Upper lobe of left lung (tissue), 6 donors: ENCODE data around the gene RAP1A. TPM values are rescaled to one million over a fixed set of nuclear protein-coding genes. Genes with fewer than 3 reads are reported as not detected.

Source experiments
- ATAC-seq, 2 donors: fragments of 200-7000 bp; cut with Tn5 transposase; one replicate each; pipeline ENCODE4 v1.9.1; 2022; ENCODE audit warnings: mild to moderate bottlenecking in 2 of 2, moderate library complexity in 2 of 2; ENCODE audit not compliant: low FRiP score in 2 of 2
- DNase-seq, 2 donors: peaks; one replicate each; pipeline ENCODE4 v3.0.0-alpha.2; 2019 to 2020
- H3K27ac ChIP-seq, 4 donors: fragments of 200-600 bp; sonication (generic); one replicate each; pipeline ENCODE4 v1.5.1; 2016 to 2019
- H3K27me3 ChIP-seq, 4 donors: fragments of 200-600 bp; sonication (generic); one replicate each; pipeline ENCODE4 v1.5.1; 2017 to 2019
- H3K36me3 ChIP-seq, 4 donors: fragments of 200-600 bp; sonication (generic); one replicate each; pipeline ENCODE4 v1.5.1; 2016 to 2019
- H3K4me1 ChIP-seq, 4 donors: fragments of 200-600 bp; sonication (generic); one replicate each; pipeline ENCODE4 v1.5.1; 2018 to 2019
- H3K4me3 ChIP-seq, 4 donors: fragments of 200-600 bp; sonication (generic); one replicate each; pipeline ENCODE4 v1.5.1; 2017 to 2019; ENCODE audit warnings: mild to moderate bottlenecking in 2 of 4, moderate library complexity in 1 of 4
- H3K9me3 ChIP-seq, 4 donors: fragments of 200-600 bp; sonication (generic); one replicate each; pipeline ENCODE4 v1.5.1; 2018 to 2019
- EP300 ChIP-seq, 4 donors: sonication (generic); formaldehyde crosslinking; IDR thresholded peaks; one replicate each; pipeline ENCODE4 v1.5.1; 2017; ENCODE audit warnings: antibody characterized with exemption in 4 of 4, control low read depth in 2 of 4
- POLR2A ChIP-seq, 4 donors: fragments of 450-650 bp; IDR thresholded peaks; one replicate each; pipeline ENCODE4 v1.5.1; 2016 to 2017; ENCODE audit warnings: antibody characterized with exemption in 4 of 4, mild to moderate bottlenecking in 2 of 4
- POLR2AphosphoS5 ChIP-seq, 2 donors: sonication (generic); formaldehyde crosslinking; IDR thresholded peaks; one replicate each; pipeline ENCODE4 v1.5.1; 2017; ENCODE audit warnings: antibody characterized with exemption in 2 of 2
- WGBS, 2 donors: methylation state at CpG; one replicate each; pipeline ENCODE4 v1.1.5; 2017 to 2018; 5-methylcytosine and 5-hydroxymethylcytosine counted together
- total RNA-seq, 6 donors: library from RNA; depleted of rRNA in 4 of 6; stranded (reverse); fragments of >200 nt in 4 of 6; gene quantifications; one replicate each; pipeline versions ENCODE4 v1.1.0 to v1.2.1, GENCODE V29; 2016 to 2021
- TF ChIP-seq, protein P1 (sequence below), 6 experiments: fragments of 450-650 bp in 4 of 6; fragments of 200-600 bp in 2 of 6; sonication (generic) in 2 of 6; IDR thresholded peaks; one replicate each; pipeline ENCODE4 v1.5.1; 2016 to 2019; ENCODE audit warnings: antibody characterized with exemption in 6 of 6
- donor health status: DM: no; HTN: no; CAD: no; lungs with moderate emphysema.
- donor health status: DM: no; HTN: yes; CAD: no; lungs with severe emphysema.

The RAP1A gene
- total RNA-seq, 6 donors from 2014 or later: 16.8 to 115 (median 82.6) TPM

DNA sequence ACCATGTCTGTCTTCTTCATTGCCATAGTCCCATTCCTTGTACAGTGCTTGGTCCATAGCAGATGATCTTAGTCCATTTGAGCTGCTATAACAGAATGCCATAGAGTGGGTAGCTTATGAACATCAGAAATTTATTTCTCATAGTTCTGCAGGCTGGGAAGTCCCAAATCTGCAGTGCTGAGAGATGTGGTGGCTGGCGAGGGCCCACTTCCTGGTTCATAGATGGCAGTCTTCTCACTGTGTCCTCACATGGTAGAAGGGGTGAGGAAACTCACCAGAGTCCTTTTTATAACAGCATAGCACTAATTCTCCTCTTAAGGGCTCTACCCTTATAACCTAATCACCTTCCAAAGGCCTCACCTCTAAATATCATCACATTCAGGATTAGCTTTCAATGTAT, 23.1 kb upstream of the RAP1A start:
- ATAC-seq (no peak), DNase-seq (peak in 1 of 2 donors; percentile 72)
- Histone ChIP-seq H3K27me3 (no peaks in the 10 kb centered on the region), H3K9me3 (no peaks in the 10 kb centered on the region), H3K4me3 (no peak overlapping the region), H3K36me3 (no peaks in the 10 kb centered on the region), H3K27ac (peak overlapping the region in 3 of 4 donors; percentile 18 to 57 (median 42)), H3K4me1 (peaks cover 44 to 72% (median 62%) of the 10 kb centered on the region in 4 donors)
- TF ChIP-seq POLR2A (IDR thresholded peaks at IDR 0.05) (no peak), EP300 (IDR thresholded peaks at IDR 0.05) (no peak), POLR2AphosphoS5 (IDR thresholded peaks at IDR 0.05) (no peak)
- TF ChIP-seq, protein P1, sequence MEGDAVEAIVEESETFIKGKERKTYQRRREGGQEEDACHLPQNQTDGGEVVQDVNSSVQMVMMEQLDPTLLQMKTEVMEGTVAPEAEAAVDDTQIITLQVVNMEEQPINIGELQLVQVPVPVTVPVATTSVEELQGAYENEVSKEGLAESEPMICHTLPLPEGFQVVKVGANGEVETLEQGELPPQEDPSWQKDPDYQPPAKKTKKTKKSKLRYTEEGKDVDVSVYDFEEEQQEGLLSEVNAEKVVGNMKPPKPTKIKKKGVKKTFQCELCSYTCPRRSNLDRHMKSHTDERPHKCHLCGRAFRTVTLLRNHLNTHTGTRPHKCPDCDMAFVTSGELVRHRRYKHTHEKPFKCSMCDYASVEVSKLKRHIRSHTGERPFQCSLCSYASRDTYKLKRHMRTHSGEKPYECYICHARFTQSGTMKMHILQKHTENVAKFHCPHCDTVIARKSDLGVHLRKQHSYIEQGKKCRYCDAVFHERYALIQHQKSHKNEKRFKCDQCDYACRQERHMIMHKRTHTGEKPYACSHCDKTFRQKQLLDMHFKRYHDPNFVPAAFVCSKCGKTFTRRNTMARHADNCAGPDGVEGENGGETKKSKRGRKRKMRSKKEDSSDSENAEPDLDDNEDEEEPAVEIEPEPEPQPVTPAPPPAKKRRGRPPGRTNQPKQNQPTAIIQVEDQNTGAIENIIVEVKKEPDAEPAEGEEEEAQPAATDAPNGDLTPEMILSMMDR (IDR thresholded peaks at IDR 0.05): no peak
- WGBS, 2 donors: 64 to 79% methylated on average over 1 of the region's 1 CpG

DNA sequence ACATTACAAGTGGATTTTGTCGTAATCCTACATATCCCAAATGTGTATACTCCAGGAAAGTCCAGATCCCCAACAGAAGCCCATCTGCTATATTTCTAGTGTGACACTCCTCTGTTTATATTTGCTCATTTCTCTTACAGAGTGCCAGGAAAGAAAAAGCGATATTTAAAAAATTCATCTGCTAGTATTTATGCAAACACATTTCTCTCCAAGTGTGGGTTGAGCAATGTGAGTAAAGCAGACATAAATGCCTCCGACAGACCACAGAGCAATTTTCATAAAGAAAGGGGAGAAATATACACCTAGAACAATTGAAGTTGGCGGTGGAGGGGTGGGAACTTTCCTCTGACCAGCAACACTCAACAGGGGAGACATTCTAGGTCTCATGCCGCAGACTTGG, 22.2 kb upstream of the RAP1A start:
- Histone ChIP-seq H3K4me1 (peaks cover 35 to 67% (median 54%) of the 10 kb centered on the region in 4 donors), H3K4me3 (no peak overlapping the region), H3K27ac (peak overlapping the region in 3 of 4 donors; percentile 42 to 63 (median 57)), H3K9me3 (no peaks in the 10 kb centered on the region), H3K27me3 (no peaks in the 10 kb centered on the region), H3K36me3 (no peaks in the 10 kb centered on the region)
- TF ChIP-seq EP300 (IDR thresholded peaks at IDR 0.05) (no peak), POLR2A (IDR thresholded peaks at IDR 0.05) (no peak), POLR2AphosphoS5 (IDR thresholded peaks at IDR 0.05) (no peak)
- TF ChIP-seq, protein P1 (IDR thresholded peaks at IDR 0.05): no peak
- 50 to 57% methylated on average over 5 of the region's 5 CpGs for WGBS, 2 donors
- ATAC-seq (no peak), DNase-seq (no peak)

DNA sequence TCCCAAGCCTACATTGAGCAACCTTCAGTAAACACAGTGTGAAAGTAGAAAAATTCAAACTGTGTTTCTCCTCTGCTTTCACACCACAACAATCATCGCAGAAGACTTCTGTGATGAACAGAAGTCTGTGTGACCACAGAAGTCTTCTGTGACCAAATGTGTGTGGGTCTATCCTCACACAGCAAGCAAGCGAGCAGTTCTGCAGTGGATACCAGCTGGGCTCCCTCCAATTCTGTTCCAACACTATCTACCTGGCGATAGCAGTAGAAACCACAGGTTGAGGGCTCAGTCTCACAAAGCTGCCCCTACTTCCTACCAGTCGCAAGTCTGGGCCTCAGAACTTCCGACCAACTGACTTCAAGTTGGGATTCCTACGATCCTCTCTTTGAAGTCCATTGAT, 21.0 kb upstream of the RAP1A start:
- 68 to 90% methylated on average over 2 to 6 of the region's 6 CpGs for WGBS, 2 donors
- TF ChIP-seq EP300 (IDR thresholded peaks at IDR 0.05): no peak
- no peak for TF ChIP-seq POLR2AphosphoS5 (IDR thresholded peaks at IDR 0.05)
- no peak for TF ChIP-seq POLR2A (IDR thresholded peaks at IDR 0.05)
- TF ChIP-seq, protein P1 (IDR thresholded peaks at IDR 0.05): no peak
- ATAC-seq (no peak), DNase-seq (no peak)
- no peaks in the 10 kb centered on the region for H3K9me3 ChIP-seq
- peak overlapping the region in 2 of 4 donors; percentile 13 to 57 for H3K27ac ChIP-seq
- H3K4me1 ChIP-seq: peaks cover 27 to 56% (median 43%) of the 10 kb centered on the region in 4 donors
- H3K4me3 ChIP-seq: no peak overlapping the region
- no peaks in the 10 kb centered on the region for H3K36me3 ChIP-seq
- no peaks in the 10 kb centered on the region for H3K27me3 ChIP-seq

DNA sequence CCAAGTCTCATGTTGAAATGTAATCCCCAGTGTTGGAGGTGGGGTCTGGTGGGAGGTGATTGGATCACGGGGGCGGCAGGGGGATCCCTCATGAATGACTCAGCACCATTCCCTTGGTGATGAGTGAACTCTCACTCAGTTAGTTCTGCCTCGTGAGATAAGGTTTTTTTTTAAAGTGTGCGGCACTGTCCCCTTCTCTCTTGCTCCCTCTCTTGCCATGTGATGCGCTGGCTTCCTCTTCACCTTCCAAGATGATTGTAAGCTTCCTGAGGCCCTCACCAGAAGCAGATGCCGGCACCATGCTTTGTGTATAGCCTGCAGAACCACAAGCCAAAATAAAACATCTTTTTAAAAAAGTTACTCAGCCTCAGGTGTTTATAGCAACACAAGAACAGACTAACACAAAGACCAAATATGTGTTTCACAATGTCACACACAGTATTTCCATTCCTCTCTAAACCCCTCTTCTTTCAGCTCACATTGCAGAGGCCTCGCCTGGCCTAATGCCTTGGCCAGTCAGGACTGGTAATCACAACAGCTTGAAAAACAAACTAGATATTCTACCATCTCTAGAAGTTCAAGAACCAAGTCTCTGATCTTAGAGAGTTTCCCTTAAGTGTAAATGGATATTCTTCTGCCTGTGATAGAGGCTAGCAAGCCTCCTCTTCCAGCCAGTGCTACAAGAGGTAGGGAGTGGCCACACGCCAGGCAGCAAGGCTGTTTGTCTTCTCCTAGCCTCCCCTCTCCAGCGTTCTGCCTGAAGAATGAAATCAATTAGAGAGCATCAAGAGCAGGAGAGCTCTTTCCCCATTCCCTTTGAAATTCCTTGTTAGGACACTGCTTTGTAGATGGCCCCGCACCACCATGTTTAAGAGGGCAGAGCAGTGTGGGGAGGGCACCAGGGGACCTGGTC, 19.6 kb upstream of the RAP1A start:
- Histone ChIP-seq H3K27me3 (no peaks in the 10 kb centered on the region), H3K4me1 (peaks cover 20 to 48% (median 35%) of the 10 kb centered on the region in 4 donors), H3K4me3 (no peak overlapping the region), H3K36me3 (no peaks in the 10 kb centered on the region), H3K9me3 (no peaks in the 10 kb centered on the region), H3K27ac (peak overlapping the region in 1 of 4 donors; percentile 37)
- TF ChIP-seq, protein P1 (IDR thresholded peaks at IDR 0.05): no peak
- TF ChIP-seq POLR2AphosphoS5 (IDR thresholded peaks at IDR 0.05) (no peak), EP300 (IDR thresholded peaks at IDR 0.05) (no peak), POLR2A (IDR thresholded peaks at IDR 0.05) (no peak)
- ATAC-seq (no peak), DNase-seq (peak in 1 of 2 donors; percentile 44)
- 72 to 75% methylated on average over 10 of the region's 10 CpGs for WGBS, 2 donors
